IMR-90 (cell line): ENCODE results near the gene CFAP157. TPM values are rescaled to one million over a fixed set of nuclear protein-coding genes. Genes with fewer than 3 reads are reported as not detected.

ENCODE experiments used
- ATAC-seq: fragments of 200-7000 bp; cut with Tn5 transposase; 2 replicates; pipeline ENCODE4 v1.9.1; 2020; ENCODE audit warnings: low read depth, mild to moderate bottlenecking, moderate library complexity
- BruUV-seq: library from RNA; stranded (reverse); fragments of 400-500 nt; replicated peaks from 2 replicates; lab custom pipeline; 2021; lab: Mats Ljungman, UMichigan
- CTCF ChIA-PET: fragments of 300-600 bp; formaldehyde crosslinking; extraction: SDS; loops from one replicate; lab custom pipeline; 2021; ENCODE audit warnings: antibody characterized with exemption; lab: Yijun Ruan, JAX
- POLR2A ChIA-PET: fragments of 300-600 bp; sonication (Branson Sonifier 250); formaldehyde crosslinking; loops from one replicate; lab custom pipeline; 2022; ENCODE audit warnings: antibody characterized with exemption; ENCODE audit not compliant: unreplicated experiment; lab: Charles Lee
- DNase-seq: peaks from one replicate; pipeline ENCODE4 v3.0.0; 2013
- H2AFZ ChIP-seq: replicated peaks from 2 replicates; pipeline ENCODE3; 2013; ENCODE audit warnings: low read length, mild to moderate bottlenecking; ENCODE audit not compliant: poor library complexity
- H2AK5ac ChIP-seq: 2 replicates; pipeline ENCODE4 v1.6.1; 2013; ENCODE audit warnings: low read depth, low read length, inconsistent platforms
- H2AK9ac ChIP-seq: replicated peaks from 2 replicates; pipeline ENCODE3; 2013; ENCODE audit warnings: mild to moderate bottlenecking, low read depth, low read length, moderate library complexity; ENCODE audit not compliant: poor library complexity
- H2BK120ac ChIP-seq: 2 replicates; pipeline ENCODE4 v1.6.1; 2013; ENCODE audit warnings: low read depth, low read length, inconsistent platforms
- H2BK15ac ChIP-seq: 3 replicates; pipeline ENCODE4 v1.6.1; 2013; ENCODE audit warnings: low read depth, low read length, inconsistent platforms
- H2BK20ac ChIP-seq: 2 replicates; pipeline ENCODE4 v1.6.1; 2013; ENCODE audit warnings: low read depth, mild to moderate bottlenecking, inconsistent platforms, low read length, moderate library complexity
- H2BK5ac ChIP-seq: 2 replicates; pipeline ENCODE4 v1.6.1; 2013; ENCODE audit warnings: mild to moderate bottlenecking, low read depth, low read length, inconsistent platforms; ENCODE audit not compliant: poor library complexity, severe bottlenecking
- H3K14ac ChIP-seq: replicated peaks from 2 replicates; pipeline ENCODE4 v1.6.1; 2013; ENCODE audit warnings: low read depth, low read length, inconsistent platforms
- H3K18ac ChIP-seq: 2 replicates; pipeline ENCODE4 v1.6.1; 2013; ENCODE audit warnings: low read depth, low read length, control low read depth
- H3K23ac ChIP-seq: 2 replicates; pipeline ENCODE4 v1.6.1; 2013; ENCODE audit warnings: low read depth, low read length, inconsistent platforms
- H3K27ac ChIP-seq: 2 replicates; pipeline ENCODE4 v1.5.1; 2013; ENCODE audit warnings: mild to moderate bottlenecking, control low read depth, low read length; ENCODE audit not compliant: insufficient read depth
- H3K27me3 ChIP-seq: 2 replicates; pipeline ENCODE4 v1.6.1; 2013; ENCODE audit warnings: low read length; ENCODE audit not compliant: control insufficient read depth, insufficient read depth
- H3K36me3 ChIP-seq: 2 replicates; pipeline ENCODE4 v1.6.1; 2013; ENCODE audit warnings: low read length, mixed read lengths; ENCODE audit not compliant: control insufficient read depth, insufficient read depth
- H3K4ac ChIP-seq: 2 replicates; pipeline ENCODE4 v1.6.1; 2013; ENCODE audit warnings: low read depth, low read length, inconsistent platforms
- H3K4me1 ChIP-seq: 2 replicates; pipeline ENCODE4 v1.6.1; 2013; ENCODE audit warnings: low read length, mixed read lengths; ENCODE audit not compliant: control insufficient read depth, insufficient read depth
- H3K4me2 ChIP-seq: 2 replicates; pipeline ENCODE4 v1.6.1; 2013; ENCODE audit warnings: low read depth, mild to moderate bottlenecking, control low read depth, low read length, moderate library complexity
- H3K4me3 ChIP-seq: 2 replicates; pipeline ENCODE4 v1.5.1; 2013; ENCODE audit warnings: low read depth, mild to moderate bottlenecking, control low read depth, low read length, moderate library complexity; ENCODE audit not compliant: insufficient read depth
- H3K56ac ChIP-seq: 2 replicates; pipeline ENCODE4 v1.6.1; 2013; ENCODE audit warnings: low read length, inconsistent platforms; ENCODE audit not compliant: insufficient read depth; ENCODE audit errors: extremely low read depth
- H3K79me1 ChIP-seq, 2 experiments: 2 replicates each; pipeline ENCODE4 v1.6.1; 2013; ENCODE audit warnings: low read length in 2 of 2, inconsistent platforms in 1 of 2, low read depth in 1 of 2
- H3K9ac ChIP-seq: 2 replicates; pipeline ENCODE4 v1.6.1; 2013; ENCODE audit warnings: low read depth, low read length, control low read depth
- H3K9me1 ChIP-seq: 2 replicates; pipeline ENCODE4 v1.6.1; 2013; ENCODE audit warnings: low read length, inconsistent platforms; ENCODE audit not compliant: insufficient read depth
- H3K9me3 ChIP-seq: 2 replicates; pipeline ENCODE4 v1.6.1; 2013; ENCODE audit warnings: low read length; ENCODE audit not compliant: control insufficient read depth, insufficient read depth
- H4K20me1 ChIP-seq: 2 replicates; pipeline ENCODE4 v1.6.1; 2013; ENCODE audit warnings: low read length, inconsistent platforms; ENCODE audit not compliant: insufficient read depth
- H4K5ac ChIP-seq: 2 replicates; pipeline ENCODE4 v1.6.1; 2013; ENCODE audit warnings: mild to moderate bottlenecking, low read depth, low read length, control low read depth
- H4K8ac ChIP-seq, 2 experiments: 2 replicates each; pipeline ENCODE4 v1.6.1; 2013; ENCODE audit warnings: low read depth in 2 of 2, low read length in 2 of 2, control low read depth in 1 of 2, inconsistent platforms in 1 of 2
- H4K91ac ChIP-seq: 2 replicates; pipeline ENCODE4 v1.6.1; 2013; ENCODE audit warnings: low read depth, low read length, inconsistent platforms; ENCODE audit not compliant: insufficient read depth
- BHLHE40 ChIP-seq: fragments of 150-350 bp; IDR thresholded peaks from 2 replicates; pipeline ENCODE4 v1.6.1; 2016; ENCODE audit warnings: mild to moderate bottlenecking, low read depth, low read length
- CEBPB ChIP-seq: IDR thresholded peaks from 2 replicates; pipeline ENCODE4 v1.6.1; 2012; ENCODE audit warnings: low read depth, low read length, improper control_type of control experiment
- CHD1 ChIP-seq: IDR thresholded peaks from 2 replicates; pipeline ENCODE4 v1.6.1; 2012; ENCODE audit warnings: low read depth, low read length, improper control_type of control experiment
- CTCF ChIP-seq: conservative IDR thresholded peaks from 2 replicates; pipeline ENCODE4 v1.5.1; 2012; ENCODE audit warnings: mild to moderate bottlenecking, low read depth, low read length, improper control_type of control experiment
- ELK1 ChIP-seq: fragments of 150-350 bp; IDR thresholded peaks from 2 replicates; pipeline ENCODE4 v1.6.1; 2016; ENCODE audit warnings: low read depth, mild to moderate bottlenecking, low read length, moderate library complexity, borderline replicate concordance
- MAFK ChIP-seq: IDR thresholded peaks from 2 replicates; pipeline ENCODE4 v1.6.1; 2012; ENCODE audit warnings: low read depth, low read length, improper control_type of control experiment
- NFE2L2 ChIP-seq: fragments of 150-350 bp; IDR thresholded peaks from 2 replicates; pipeline ENCODE4 v1.6.1; 2016; ENCODE audit warnings: low read depth, mild to moderate bottlenecking, low read length
- POLR2A ChIP-seq: IDR thresholded peaks from 2 replicates; pipeline ENCODE4 v1.6.1; 2012; ENCODE audit warnings: mild to moderate bottlenecking, low read depth, low read length
- RAD21 ChIP-seq: IDR thresholded peaks from 2 replicates; pipeline ENCODE4 v1.6.1; 2012; ENCODE audit warnings: low read length, improper control_type of control experiment
- RCOR1 ChIP-seq: IDR thresholded peaks from 2 replicates; pipeline ENCODE4 v1.6.1; 2012; ENCODE audit warnings: mild to moderate bottlenecking, low read length, improper control_type of control experiment; ENCODE audit not compliant: insufficient replicate concordance
- RFX5 ChIP-seq: IDR thresholded peaks from 2 replicates; pipeline ENCODE4 v1.8.0; 2012; ENCODE audit warnings: low read depth, mild to moderate bottlenecking, low read length, moderate library complexity
- SMC3 ChIP-seq: fragments of 150-350 bp; IDR thresholded peaks from 2 replicates; pipeline ENCODE4 v1.6.1; 2016; ENCODE audit warnings: low read depth, mild to moderate bottlenecking, antibody characterized with exemption, low read length, moderate library complexity
- WGBS, 2 experiments: methylation state at CpG; one replicate each; pipeline versions ENCODE4 v1.1.5 to v1.1.7; 2013; ENCODE audit warnings: missing lambda C conversion rate in 2 of 2; ENCODE audit not compliant: insufficient read length in 1 of 2; ENCODE audit errors: extremely low coverage in 2 of 2; 5-methylcytosine and 5-hydroxymethylcytosine counted together
- dilution Hi-C: fragments of 300-500 bp; cut with HindIII; formaldehyde crosslinking; loops from one replicate; pipeline ENCODE4 v1.14.3; 2018; ENCODE audit warnings: low sequenced_read_pairs; ENCODE audit not compliant: unreplicated experiment
- in situ Hi-C: fragments of 300-500 bp; cut with MboI; formaldehyde crosslinking; loops from 3 replicates; pipeline ENCODE4 v1.14.3; 2019; ENCODE audit warnings: low sequenced_read_pairs, inconsistent platforms, mixed read lengths
- intact Hi-C: fragments of 100-400 bp; cut with micrococcal nuclease; formaldehyde crosslinking; loops from 2 replicates; pipeline ENCODE4 v1.10.0; 2022
- polyA plus RNA-seq, 3 experiments: library from polyadenylated mRNA; depleted of rRNA; stranded (reverse); fragments of >200 nt; gene quantifications; 2 replicates each; pipeline ENCODE4 v1.2.3, GENCODE V29; 2012; ENCODE audit warnings: low replicate concordance in 1 of 3
- total RNA-seq: library from RNA; depleted of rRNA; stranded (reverse); fragments of >200 nt; gene quantifications from 2 replicates; pipeline ENCODE4 v1.2.3, GENCODE V29; 2012

Gene CFAP157
- total and polyA plus RNA-seq, 2 of the 4 experiments (the other 2 are of a cell fraction), result not detected

DNA sequence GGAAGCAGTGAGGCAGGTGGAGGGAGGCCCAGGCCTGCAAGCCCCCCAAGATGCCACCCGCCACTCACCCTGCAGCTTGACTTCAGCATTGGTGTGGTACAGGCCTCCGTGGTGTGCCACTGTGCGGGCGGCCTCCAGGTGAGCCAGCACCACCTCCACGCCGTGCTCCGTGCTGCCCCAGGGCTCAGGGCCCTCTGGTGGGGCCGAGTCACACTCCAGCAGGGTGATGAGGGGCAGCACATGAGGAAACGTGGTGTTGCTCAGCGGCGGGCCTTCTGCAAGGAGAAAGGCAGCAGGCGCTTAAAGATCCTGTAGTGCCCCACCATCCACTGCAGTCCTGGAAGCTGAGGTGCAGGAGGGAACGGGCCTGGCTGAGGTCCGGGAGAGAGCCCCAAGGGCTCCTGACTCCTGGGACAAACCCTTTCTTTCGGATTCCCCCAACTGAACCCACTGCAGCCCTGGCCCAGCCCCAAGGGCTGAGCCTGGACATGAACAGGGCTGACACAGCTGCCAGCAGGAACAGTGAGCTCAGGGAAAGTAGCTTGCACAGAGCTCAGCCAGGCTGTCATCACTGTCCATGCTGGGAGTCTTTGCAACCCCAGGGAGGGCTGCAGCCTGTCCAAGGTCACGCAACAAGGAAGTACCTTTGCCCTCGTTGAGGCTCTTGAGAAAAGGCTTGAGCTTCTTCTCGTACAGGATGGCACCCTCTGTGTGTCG, 33.0 kb downstream of the CFAP157 start (continued):
- TF ChIP-seq NFE2L2 (no peak), CHD1 (no peak)

DNA sequence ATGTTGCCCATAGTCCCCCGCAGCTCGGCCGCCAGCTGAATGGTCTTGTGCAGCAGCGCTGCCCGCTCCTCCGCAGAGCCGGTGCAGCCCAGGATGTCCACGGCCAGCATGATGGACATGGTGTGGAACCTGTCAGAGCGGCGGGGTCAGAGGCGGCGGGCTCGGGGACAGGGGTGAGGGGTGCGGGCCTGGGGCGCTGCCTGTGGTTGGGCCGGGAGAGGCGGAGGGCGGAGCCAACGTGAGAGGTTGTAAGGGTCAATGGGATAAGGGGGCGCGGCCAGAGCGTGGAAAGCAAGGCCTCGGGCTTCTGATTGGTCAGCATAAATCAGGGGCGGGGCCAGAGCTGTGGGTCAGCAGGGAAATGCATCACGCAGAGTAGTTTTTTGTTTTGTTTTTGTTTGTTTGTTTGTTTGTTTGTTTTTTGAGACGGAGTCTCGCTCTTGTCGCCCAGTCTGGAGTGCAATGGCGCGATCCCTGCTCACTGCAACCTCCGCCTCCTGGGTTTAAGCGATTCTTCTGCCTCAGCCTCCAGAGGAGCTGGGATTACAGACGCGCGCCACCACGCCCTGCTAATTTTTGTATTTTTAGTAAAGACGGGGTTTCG, 35.1 kb downstream of the CFAP157 start:
- Histone ChIP-seq H3K27me3 (peaks cover 16% of the 10 kb centered on the region; the same call in 1 of the 2 replicates), H3K18ac (no peak overlapping the region), H4K20me1 (peaks cover 7% of the 10 kb centered on the region; the same call in 1 of the 2 replicates), H2BK15ac (no peak overlapping the region), H2AFZ (peak overlapping the region; percentile 21), H3K9me1 (0 out of 2 replicates have a peak, but pooled peaks cover 5% of the 10 kb centered on the region), H3K56ac (no peak overlapping the region), H2BK20ac (no peak overlapping the region), H3K4me2 (no peak overlapping the region), H3K36me3 (no peaks in the 10 kb centered on the region), H2AK9ac (no peak overlapping the region), H3K9me3 (no peaks in the 10 kb centered on the region), H4K91ac (no peak overlapping the region), H2BK5ac (no peak overlapping the region), H3K9ac (no peak overlapping the region), H3K4me3 (no peak overlapping the region; the same call in 1 of the 2 replicates), H3K23ac (no peak overlapping the region), H3K4me1 (no peaks in the 10 kb centered on the region), H2BK120ac (no peak overlapping the region), H4K8ac (no peak overlapping the region), H3K14ac (no peak overlapping the region), H3K27ac (no peak overlapping the region), H3K4ac (no peak overlapping the region), H4K5ac (no peak overlapping the region), H2AK5ac (no peak overlapping the region), H3K79me1 (no peaks in the 10 kb centered on the region)
- ATAC-seq, result no peak
- TF ChIP-seq RAD21, result no peak
- TF ChIP-seq ELK1, result no peak
- no peak for TF ChIP-seq SMC3
- TF ChIP-seq RCOR1, result no peak
- TF ChIP-seq POLR2A, result no peak
- TF ChIP-seq MAFK, result no peak
- no peak for TF ChIP-seq RFX5
- no peak for TF ChIP-seq NFE2L2
- TF ChIP-seq BHLHE40, result no peak
- no peak for TF ChIP-seq CTCF
- no peak for TF ChIP-seq CEBPB
- no TSS peak for BruUV-seq
- dilution Hi-C loops (no loop called here), in situ Hi-C loops (no loop called here), intact Hi-C loops (loop anchor here (5.0 kb wide), 1 partner anchor 375 kb away; no protein-coding TSS in a partner anchor)
- CTCF ChIA-PET, result no interaction called here
- DNase-seq, result no peak
- POLR2A ChIA-PET, result no interaction called here
- WGBS, 2 experiments, result 51% methylated on average over 11 of the region's 38 CpGs; no CpG with 5 or more reads in 1 of the 2 experiments
